HG03460 (cell line): Measurements from ENCODE around the gene NLK.
"Not testable (repeated sequence)": the region's sequence is repeated elsewhere in the genome, so short reads cannot be mapped to it uniquely, and the experiment has no call there.

Experiments used
- ATAC-seq: cut with Tn5 transposase; IDR thresholded peaks from one replicate; pipeline ENCODE4 v1.9.1; 2021; ENCODE audit not compliant: unreplicated experiment

Gene NLK

DNA sequence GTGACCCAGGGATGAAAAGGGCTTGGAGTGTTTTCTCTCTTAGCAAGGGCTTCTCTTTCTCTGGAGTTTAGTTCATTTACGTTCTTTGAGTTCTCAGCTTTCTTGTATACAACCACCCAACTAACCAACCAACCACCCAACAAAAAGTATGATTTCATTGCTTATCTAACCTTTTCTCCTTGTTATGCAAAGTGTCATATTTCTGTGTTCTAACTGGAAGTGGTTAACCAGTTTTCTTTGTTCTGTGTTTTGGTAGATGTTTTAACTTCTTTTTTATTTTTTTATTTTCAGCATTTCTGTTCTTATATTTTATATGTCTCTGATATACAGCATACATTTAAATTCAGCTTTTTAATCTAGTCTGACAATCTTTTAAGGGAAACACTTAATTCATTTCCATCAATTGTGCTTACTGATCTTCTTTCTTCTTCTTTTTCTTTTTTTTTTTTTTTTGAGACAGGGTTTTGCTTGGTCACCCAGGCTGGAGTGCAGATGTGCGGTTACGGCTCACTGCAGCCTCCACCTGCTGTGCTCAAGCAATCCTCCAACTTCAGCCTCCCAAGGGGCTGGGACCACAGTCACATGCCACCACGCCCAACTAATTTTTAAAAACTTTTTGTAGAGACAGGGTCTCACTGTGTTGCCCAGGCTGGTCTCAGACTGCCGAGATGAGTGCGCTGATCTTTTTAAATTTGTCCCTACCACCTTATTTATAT is 29.6 kb downstream of the NLK start:
- ATAC-seq = no peak

DNA sequence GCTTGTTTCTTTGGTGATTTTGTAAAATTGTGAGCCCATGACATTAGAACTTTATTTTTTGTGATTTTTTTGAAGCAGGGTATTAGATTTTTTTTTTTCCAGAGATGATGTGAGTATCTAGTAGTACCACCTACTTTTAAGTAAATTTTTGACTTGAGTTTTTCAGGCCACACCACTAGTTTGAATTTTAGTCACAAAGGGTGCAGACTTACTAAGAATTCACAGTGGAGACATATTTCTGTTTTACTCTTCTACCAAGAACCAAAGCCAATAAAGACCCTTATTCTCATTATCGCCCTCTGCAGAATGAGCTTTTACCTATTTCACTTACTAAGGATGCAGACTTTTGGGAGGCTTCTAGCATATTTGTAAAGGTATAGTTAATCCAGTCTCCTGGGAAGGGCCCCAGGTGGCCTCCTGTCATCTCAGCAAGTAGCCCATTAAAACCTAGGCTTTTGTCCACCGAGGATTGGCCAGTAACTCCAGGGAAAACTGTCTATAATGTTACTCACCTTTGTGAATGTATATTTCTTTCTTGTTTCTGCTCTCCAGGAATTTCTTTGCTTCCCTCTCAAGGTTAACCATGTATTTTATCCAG is 30.6 kb downstream of the NLK start:
- no peak for ATAC-seq

DNA sequence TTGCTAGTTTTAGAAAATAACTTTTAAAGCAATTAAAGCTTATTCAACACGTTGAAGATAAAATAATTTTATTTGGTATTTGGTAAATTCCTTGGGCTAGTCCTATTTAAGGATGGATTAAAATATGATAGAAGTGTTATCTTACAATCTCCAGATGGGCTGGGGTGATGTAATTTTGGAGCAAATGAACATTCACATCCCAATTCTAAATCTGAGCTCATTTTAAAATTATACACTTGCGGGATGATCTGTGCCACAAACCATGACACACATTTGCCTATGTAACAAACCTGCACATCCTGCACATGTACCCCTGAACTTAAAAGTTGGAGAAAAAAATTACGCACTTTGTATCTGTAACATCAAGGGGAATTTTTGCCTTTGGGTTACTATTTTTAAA is 31.5 kb downstream of the NLK start:
- no peak for ATAC-seq

- ATAC-seq = no peak
These were observed 33.7 kb downstream of the NLK start for GRCh38 chr17:28076144-28076543.

DNA sequence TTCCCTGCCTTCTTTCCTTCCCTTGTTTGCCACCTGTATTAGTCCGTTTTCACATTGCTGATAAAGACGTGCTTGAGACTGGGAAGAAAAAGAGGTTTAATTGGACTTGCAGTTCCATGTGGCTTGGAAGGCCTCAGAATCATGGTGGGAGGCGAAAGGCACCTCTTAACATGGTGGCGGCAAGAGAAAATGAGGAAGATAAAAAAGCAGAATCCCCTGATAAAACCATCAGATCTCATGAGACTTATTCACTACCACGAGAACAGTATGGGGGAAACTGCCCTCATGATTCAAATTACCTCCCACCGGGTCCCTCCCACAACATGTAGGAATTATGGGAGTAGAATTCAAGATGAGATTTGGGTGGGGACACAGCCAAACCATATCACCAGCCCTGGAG is 34.7 kb downstream of the NLK start:
- not testable (repeated sequence) for ATAC-seq

- ATAC-seq = no peak
These were observed 36.1 kb downstream of the NLK start for GRCh38 chr17:28078341-28079229.

DNA sequence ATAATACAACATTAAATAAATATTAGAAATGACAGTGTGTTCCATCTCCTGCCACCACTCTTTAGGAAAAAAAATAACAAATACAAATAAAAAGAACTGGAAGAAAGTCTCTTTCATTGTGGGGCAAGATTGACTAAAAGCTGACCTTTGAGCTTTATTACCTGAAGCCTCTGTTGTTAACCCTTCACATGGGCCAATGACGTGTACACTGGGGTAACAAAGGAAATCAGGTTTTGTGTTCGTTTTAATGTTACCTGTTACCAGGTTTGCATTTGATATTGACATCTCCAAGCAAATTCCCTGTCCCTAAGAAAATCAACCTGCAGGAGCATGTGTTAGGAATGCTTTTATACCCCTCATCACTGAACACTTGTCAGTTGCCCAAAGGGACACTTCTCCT is 39.0 kb downstream of the NLK start:
- ATAC-seq = no peak

DNA sequence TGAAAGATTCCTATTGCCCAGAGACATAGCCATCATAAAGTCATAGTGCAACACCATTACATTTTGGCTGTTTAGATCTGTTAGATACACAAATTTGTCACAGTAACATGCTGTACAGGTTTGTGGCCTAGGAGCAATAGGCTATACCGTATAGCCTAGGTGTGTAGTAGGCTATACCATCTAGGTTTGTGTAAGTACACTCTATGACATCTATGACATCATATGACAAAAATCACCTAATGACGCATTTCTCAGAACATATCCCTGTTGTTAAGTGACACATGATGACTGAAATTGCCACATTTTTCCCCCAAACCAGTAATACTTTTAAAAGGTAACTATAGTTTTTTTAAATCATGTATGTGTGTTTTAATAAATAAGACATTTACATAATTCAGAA is 43.3 kb downstream of the NLK start:
- ATAC-seq = no peak

GRCh38 chr17:28086519-28086918 is 44.0 kb downstream of the NLK start:
- no peak for ATAC-seq

GRCh38 chr17:28087743-28088142 is 45.3 kb downstream of the NLK start:
- ATAC-seq = no peak

- ATAC-seq = no peak
These were observed 48.1 kb downstream of the NLK start for GRCh38 chr17:28090551-28090950.

GRCh38 chr17:28092088-28092487 is 49.6 kb downstream of the NLK start:
- no peak for ATAC-seq

DNA sequence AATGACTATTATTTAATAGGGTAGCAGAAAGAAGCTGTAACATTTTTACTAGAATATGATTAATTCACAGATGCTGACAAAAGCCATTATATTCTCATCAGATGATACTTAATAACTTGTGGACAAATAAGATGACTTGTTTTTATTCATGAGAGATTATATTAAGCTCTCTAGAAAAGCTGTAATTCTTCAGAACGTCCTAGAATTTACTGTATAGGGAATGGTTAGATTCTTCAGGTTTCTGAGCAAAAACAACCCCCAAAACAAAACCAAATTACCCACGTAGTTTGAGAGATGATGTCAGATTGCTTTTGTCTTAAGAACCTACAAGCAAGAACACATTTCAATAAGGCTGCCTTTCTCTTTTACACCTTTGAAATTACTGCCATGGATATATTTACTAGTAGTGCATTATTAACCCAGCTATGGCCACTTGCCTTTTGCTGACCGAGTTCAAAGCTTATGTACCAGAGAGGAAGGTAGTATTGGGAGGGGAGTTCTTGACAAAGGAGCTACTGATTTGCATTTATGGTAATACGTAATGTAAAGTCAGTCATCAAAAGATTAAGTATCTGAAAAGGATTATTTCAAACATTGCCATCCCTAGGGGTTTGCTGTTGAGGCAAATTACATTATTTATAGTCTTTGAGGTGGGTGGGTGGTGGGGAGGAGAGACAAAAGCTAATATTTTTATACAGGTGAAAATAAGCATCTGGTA is 51.7 kb downstream of the NLK start:
- no peak for ATAC-seq

DNA sequence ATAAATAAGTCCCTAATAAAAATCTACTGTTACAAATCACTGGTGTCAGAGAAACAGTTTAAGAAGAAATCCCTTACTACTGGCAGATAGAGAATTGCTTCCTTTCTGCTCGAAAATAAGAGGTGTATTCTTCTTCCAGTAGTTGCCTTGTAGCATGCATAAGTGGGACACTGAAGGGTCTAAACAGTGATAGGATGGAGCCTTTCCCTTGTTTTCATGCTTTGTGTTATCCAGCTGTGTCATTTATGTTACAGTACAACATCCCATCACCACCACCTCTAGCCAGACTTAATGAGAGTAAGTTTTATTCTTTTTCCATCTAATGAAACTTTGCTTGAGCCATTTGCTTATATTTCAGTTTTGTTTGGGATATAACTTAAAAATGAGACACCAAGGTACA is 54.3 kb downstream of the NLK start:
- no peak for ATAC-seq

DNA sequence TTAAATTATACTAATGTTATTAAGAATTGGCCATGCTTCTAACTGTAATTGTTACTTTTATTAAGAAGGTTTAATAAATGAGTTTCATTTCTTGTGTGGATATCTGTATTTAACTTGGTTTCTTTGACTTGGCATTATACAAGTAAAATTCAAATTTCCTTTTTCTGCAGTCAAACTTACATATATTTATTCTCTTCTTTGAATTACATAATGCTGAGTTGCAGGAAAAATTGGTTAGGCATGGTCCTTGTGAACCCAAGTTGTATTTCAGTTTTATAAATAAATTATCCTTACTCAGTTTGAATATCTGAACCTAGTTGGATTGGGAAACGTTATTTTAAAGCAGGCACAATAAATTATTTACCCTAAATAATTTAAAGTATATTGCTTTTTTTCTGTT is 54.8 kb downstream of the NLK start:
- ATAC-seq = no peak

- ATAC-seq = no peak
These were observed 55.4 kb downstream of the NLK start for GRCh38 chr17:28097901-28098300.

DNA sequence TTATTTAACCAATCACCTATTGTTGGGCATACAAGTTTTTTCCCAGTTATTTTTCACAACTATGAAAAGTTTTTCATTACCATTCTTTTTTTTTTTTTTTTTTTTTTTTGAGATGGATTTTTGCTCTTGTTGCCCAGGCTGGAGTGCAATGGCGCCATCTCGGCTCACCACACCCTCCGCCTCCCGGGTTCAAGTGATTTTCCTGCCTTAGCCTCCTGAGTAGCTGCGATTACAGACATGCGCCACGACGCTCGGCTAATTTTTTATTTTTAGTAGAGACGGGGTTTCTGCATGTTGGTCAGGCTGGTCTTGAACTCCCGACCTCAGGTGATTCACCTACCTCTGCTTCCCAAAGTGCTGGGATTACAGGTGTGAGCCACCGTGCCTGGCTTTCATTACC is 56.1 kb downstream of the NLK start:
- ATAC-seq = not testable (repeated sequence)

DNA sequence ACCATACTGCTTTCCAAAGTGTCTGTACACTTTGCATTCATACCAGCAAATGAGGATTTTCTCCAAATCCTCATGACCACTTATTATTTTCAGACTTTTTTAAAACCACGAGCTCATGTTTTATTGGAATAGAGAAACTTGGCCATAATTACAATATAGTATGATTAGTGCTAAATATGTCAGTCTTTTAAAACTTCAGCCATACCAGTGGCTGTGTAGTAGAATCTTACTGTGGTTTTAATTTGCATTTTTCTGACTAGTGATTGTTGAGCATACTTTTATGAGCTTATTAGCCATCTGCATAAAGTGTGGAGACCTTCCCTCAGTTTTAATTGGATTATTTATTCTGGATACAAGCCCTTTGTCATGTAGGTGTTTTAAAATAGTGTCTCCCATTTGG is 57.8 kb downstream of the NLK start:
- no peak for ATAC-seq

DNA sequence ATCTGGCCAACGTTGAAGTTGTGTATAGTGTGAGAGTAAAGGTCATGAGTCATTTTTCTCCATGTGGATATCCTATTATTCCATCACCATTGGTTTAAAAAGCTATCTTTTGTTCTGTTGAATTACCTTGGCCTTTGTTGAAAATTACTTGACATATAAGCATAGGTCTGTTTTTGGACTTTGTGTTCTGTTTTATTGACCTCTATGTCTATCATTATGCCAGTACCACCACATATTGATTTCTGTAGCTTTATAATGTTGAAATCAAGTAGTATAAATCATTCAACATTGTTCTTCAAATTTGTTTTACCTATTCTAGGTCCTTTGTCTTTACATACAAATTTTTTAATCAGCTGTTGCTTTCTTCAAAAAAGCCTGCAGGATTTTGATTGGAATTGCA is 58.5 kb downstream of the NLK start:
- no peak for ATAC-seq

- no peak for ATAC-seq
These were observed 59.4 kb downstream of the NLK start for GRCh38 chr17:28101919-28102318.

- no peak for ATAC-seq
These were observed 63.0 kb downstream of the NLK start for GRCh38 chr17:28105501-28105900.
